Adrenal gland (tissue), 5 donors: ENCODE results near the gene HES4.
"Not testable (repeated sequence)": the region's sequence is repeated elsewhere in the genome, so short reads cannot be mapped to it uniquely, and the experiment has no call there.

Experiments
- CTCF ChIP-seq, 6 experiments: fragments of 450-650 bp in 4 of 6; fragments of 200-600 bp in 2 of 6; sonication (generic) in 1 of 6; IDR thresholded peaks; 1 replicate in 5 of 6; 2 replicates in 1 of 6; pipeline versions ENCODE4 v1.5.1 to v1.8.0; 2016 to 2021; ENCODE audit warnings: antibody characterized with exemption in 6 of 6, mild to moderate bottlenecking in 2 of 6, moderate library complexity in 1 of 6
- POLR2A ChIP-seq, 2 donors: fragments of 450-650 bp; IDR thresholded peaks; one replicate each; pipeline ENCODE4 v1.6.1; 2017; ENCODE audit warnings: antibody characterized with exemption in 2 of 2, mild to moderate bottlenecking in 2 of 2, moderate library complexity in 1 of 2
- donor health status: DM: no; HTN: no; CAD: no.

- not testable (repeated sequence) for TF ChIP-seq CTCF, POLR2A (IDR thresholded peaks at IDR 0.05)
Measured at GRCh38 chr1:991275-991674, 8.6 kb downstream of the HES4 start.
